AG09309 (cell line): ENCODE results near the gene TLR4.

Experiments
- DNase-seq: peaks from one replicate; pipeline ENCODE4 v3.0.0-alpha.2; 2010; ENCODE audit warnings: low read depth
- H3K4me3 ChIP-seq: 2 replicates; pipeline ENCODE4 v1.5.1; 2011; ENCODE audit warnings: mild to moderate bottlenecking, low read depth, low read length, moderate library complexity; ENCODE audit not compliant: control insufficient read depth
- TF ChIP-seq, protein P1 (sequence below): IDR thresholded peaks from 2 replicates; pipeline ENCODE4 v1.5.1; 2011; ENCODE audit warnings: mild to moderate bottlenecking, low read depth, low read length, inconsistent platforms; ENCODE audit not compliant: insufficient read depth, control insufficient read depth; ENCODE audit errors: missing control alignments

Gene TLR4

DNA sequence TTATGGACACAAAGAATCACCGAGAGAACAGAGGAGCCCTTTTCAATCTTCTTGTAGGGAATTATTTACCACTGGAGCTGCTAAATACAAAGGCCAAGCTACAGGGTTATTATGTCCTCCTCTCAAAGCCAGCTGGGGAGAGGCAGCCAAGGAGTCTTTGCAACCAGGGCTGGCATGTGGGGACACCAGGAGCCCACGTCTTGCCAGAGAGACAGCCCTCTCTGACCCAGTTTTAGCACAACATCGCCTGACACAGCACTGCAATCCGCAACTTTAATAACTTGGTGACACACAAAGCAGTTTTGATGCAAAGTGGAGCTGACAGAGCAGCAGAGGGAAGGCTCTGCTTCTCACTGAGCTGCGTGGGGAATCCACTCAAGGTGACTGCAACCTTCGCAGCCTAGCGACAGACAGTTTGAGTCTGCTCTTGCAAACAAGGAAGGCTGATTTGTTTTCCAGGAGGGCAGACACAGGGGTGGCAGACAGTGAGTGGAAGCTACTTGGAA is 33.6 kb downstream of the TLR4 start:
- no peak for DNase-seq
- TF ChIP-seq, protein P1, sequence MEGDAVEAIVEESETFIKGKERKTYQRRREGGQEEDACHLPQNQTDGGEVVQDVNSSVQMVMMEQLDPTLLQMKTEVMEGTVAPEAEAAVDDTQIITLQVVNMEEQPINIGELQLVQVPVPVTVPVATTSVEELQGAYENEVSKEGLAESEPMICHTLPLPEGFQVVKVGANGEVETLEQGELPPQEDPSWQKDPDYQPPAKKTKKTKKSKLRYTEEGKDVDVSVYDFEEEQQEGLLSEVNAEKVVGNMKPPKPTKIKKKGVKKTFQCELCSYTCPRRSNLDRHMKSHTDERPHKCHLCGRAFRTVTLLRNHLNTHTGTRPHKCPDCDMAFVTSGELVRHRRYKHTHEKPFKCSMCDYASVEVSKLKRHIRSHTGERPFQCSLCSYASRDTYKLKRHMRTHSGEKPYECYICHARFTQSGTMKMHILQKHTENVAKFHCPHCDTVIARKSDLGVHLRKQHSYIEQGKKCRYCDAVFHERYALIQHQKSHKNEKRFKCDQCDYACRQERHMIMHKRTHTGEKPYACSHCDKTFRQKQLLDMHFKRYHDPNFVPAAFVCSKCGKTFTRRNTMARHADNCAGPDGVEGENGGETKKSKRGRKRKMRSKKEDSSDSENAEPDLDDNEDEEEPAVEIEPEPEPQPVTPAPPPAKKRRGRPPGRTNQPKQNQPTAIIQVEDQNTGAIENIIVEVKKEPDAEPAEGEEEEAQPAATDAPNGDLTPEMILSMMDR: no peak
- no peak overlapping the region for H3K4me3 ChIP-seq

DNA sequence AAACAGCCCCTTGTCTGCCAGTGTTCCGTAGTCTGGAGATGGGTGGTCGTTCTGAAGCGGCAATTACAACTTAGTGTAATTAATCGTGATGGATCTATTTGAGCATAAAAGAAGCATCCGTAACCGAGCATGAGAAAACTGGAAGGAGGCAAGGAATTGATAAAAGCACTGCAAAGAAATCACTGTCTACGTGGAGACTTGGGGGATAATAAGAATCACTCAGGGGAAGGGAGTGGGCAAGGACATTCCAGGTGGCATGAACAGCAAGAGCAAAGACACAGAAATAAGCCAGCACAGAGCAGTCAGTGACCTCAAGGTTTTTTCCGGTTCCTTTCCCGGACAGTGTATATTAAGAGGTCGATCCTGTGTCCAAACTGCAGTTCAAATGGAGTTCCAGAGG is 35.0 kb downstream of the TLR4 start:
- DNase-seq: no peak
- TF ChIP-seq, protein P1: no peak

DNA sequence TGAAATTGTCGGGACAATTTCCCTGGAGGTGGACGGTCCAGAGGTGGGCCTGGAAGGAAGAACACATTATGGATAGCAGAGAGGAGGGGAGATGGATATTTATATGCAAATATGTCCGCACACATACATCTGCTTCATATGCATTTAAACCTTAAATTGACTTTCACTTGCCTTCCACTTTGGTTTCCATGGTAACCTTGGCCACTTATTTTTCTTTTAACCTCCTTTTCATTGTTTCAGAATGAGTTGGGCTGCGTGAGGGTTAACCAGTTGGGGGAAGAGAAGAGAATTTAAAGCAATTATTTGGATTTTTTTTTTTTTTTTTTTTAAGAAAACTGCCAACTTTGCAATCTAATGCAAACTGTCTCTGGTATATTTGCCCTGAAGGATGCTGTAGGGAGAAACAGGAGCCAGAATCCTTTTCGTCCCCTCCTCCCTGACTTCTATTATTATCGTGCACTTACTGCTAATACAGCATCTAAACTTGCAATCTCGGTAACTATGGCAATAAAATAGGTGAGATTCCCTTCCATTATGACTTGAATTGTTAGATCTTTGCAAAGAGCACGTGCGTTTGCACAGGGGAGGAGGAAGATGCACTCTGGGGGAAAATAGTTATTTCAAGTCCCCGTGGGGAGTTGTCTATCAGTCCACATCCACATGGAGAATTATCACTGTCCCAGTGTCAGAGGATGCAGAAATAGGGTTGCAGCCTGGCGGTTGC is 35.6 kb downstream of the TLR4 start:
- TF ChIP-seq, protein P1: no peak
- H3K4me3 ChIP-seq: no peak overlapping the region
- DNase-seq: no peak

More for the DNA sequence above, 35.0 kb downstream of the TLR4 start:
- H3K4me3 ChIP-seq: no peak overlapping the region

DNA sequence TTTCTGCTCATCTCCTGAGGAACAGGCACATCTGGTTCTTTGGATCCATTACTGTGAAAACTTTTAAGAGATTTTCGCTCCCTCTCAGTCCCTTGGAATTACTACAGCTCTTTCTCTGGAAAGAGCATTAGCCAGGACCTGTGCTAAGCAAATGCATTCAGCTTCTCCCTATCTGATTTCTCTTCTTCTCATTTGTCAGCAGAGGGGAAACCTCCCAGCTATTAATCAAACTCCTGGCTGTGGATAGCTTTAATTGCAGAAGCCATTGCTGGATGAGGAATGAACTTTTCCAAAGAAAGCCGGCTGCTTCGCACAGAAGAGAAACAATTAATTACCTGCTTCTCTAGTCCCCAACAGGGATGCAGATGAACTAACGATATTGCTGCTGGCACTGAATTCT is 37.9 kb downstream of the TLR4 start:
- H3K4me3 ChIP-seq: no peak overlapping the region
- no peak for DNase-seq
- TF ChIP-seq, protein P1: no peak

DNA sequence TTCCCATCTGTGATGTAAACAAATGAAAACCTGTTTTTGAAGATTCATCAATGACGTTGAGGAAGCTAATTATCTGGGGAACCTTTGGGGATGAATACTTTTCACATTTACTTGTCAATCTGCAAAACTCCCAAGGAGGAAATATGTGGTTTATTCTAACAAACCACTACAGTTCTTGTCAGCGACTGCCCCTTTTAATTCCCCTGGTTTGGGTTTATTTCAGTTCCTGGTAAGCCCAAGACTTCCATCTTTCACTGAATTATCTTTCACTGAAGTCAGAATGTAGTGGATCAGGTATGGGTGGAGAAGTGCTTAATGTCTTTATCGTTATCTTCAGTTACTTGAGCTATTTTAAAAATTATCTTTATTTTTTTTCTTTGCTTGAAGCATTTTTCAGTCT is 40.2 kb downstream of the TLR4 start:
- DNase-seq: no peak
- no peak overlapping the region for H3K4me3 ChIP-seq
- TF ChIP-seq, protein P1: no peak

DNA sequence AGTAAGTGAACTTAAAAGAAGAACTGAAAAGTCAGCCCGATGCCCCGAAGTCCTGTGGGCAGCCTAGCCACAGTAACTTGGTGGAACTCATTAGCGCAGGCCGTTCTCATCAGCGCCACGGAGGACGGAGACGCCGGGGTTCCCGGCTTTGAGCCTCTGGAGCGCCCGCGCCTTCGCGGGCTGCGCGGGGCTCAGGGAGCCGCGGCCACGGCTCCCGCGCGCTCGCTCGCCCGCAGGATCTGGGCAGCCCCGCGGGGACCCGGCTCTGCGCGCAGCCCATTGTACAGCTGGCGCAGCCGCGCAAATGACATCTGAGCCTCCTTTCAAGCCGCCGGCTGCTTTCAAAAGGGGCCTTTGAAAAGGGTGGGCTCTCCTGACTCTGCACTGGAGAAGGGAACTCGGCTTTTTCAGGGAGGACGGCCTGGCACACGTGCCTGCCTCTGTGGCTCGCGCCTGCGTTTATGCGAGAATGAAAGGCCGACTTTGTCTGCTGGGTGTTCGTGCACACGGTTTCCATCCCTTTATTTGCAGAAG is 40.7 kb downstream of the TLR4 start:
- no peak for DNase-seq
- TF ChIP-seq, protein P1: no peak
- peak overlapping the region; percentile 37 for H3K4me3 ChIP-seq
